Naive thymus-derived CD8-positive, alpha-beta T cell (primary cell): ENCODE data around the gene LALBA. TPM values are rescaled to one million over a fixed set of nuclear protein-coding genes. Genes with fewer than 3 reads are reported as not detected.
"Not testable (repeated sequence)": the region's sequence is repeated elsewhere in the genome, so short reads cannot be mapped to it uniquely, and the experiment has no call there.

ENCODE experiments used
- ATAC-seq, 2 donors: fragments of 150-1000 bp; cut with Tn5 transposase in 1 of 2; sonication (Bioruptor Pico), chemical (Tn5 transposase) in 1 of 2; 1 replicate in 1 of 2; 2 replicates in 1 of 2; pipeline ENCODE4 v1.10.0; 2021; ENCODE audit warnings: mild to moderate bottlenecking in 2 of 2, moderate library complexity in 2 of 2
- POLR2A ChIA-PET: fragments of 350-600 bp; sonication (Branson Sonifier 250); formaldehyde crosslinking; loops from one replicate; lab custom pipeline; 2021; ENCODE audit warnings: antibody characterized with exemption; lab: Charles Lee
- DNase-seq, 10 donors: peaks; one replicate each; pipeline versions ENCODE4 v3.0.0 to v3.0.0-alpha.2; 2020 to 2022
- H3K27ac Mint-ChIP-seq, 10 donors: one replicate each; pipeline ENCODE4 v1.8.0; 2020 to 2022; ENCODE audit warnings: mild to moderate bottlenecking in 10 of 10, mixed read lengths in 10 of 10, moderate library complexity in 4 of 10, inconsistent platforms in 1 of 10
- H3K27me3 Mint-ChIP-seq, 5 donors: one replicate each; pipeline ENCODE4 v1.8.0; 2021 to 2022; ENCODE audit warnings: mixed read lengths in 5 of 5
- H3K36me3 Mint-ChIP-seq, 3 donors: one replicate each; pipeline ENCODE4 v1.8.0; 2020 to 2022; ENCODE audit warnings: mixed read lengths in 3 of 3, mild to moderate bottlenecking in 2 of 3, inconsistent platforms in 1 of 3
- H3K4me1 Mint-ChIP-seq, 4 donors: one replicate each; pipeline ENCODE4 v1.8.0; 2021 to 2022; ENCODE audit warnings: mixed read lengths in 4 of 4
- H3K4me3 Mint-ChIP-seq, 10 donors: one replicate each; pipeline ENCODE4 v1.8.0; 2020 to 2022; ENCODE audit warnings: mild to moderate bottlenecking in 10 of 10, mixed read lengths in 10 of 10, moderate library complexity in 6 of 10, inconsistent platforms in 1 of 10
- H3K9me3 Mint-ChIP-seq, 9 donors: one replicate each; pipeline ENCODE4 v1.8.0; 2020 to 2022; ENCODE audit warnings: mixed read lengths in 9 of 9, mild to moderate bottlenecking in 3 of 9, inconsistent platforms in 1 of 9, moderate library complexity in 1 of 9
- polyA plus RNA-seq, 3 donors: library from polyadenylated mRNA; unstranded; fragments of 300-500 nt; fragmentation: Illumina TruSeq; gene quantifications; one replicate each; pipeline ENCODE4 v1.2.3, GENCODE V29; 2021
- total RNA-seq, 8 experiments: library from RNA in 2 of 8; stranded (reverse) in 2 of 8; gene quantifications; one replicate each; pipeline ENCODE4 v1.2.3 and lab custom pipeline; 2021 to 2026

Gene LALBA
- total and polyA plus RNA-seq, 5 experiments from 2014 or later = not detected

GRCh38 chr12:48520381-48520780, 49.5 kb downstream of the LALBA start:
- H3K27ac Mint-ChIP-seq, POLR2A ChIA-PET, DNase-seq, ATAC-seq, H3K4me3 Mint-ChIP-seq, H3K9me3 Mint-ChIP-seq, H3K36me3 Mint-ChIP-seq, H3K27me3 Mint-ChIP-seq, H3K4me1 Mint-ChIP-seq: not testable (repeated sequence)

Other genes with a start within 250 kb of the LALBA start
- 10 to 100 TPM; 36.8 to 40.8 TPM for gene ZNF641, start 219.1 kb downstream of the LALBA start, total RNA-seq
- 10 to 100 TPM; 10.4 to 15.8 (median 15.6) TPM for gene ZNF641, start 219.1 kb downstream of the LALBA start, polyA plus RNA-seq
- not detected for gene ANP32D, start 97.5 kb downstream of the LALBA start, total RNA-seq
- not detected for gene ANP32D, start 97.5 kb downstream of the LALBA start, polyA plus RNA-seq
- gene C12orf54, start 87.5 kb downstream of the LALBA start, total RNA-seq = not detected
- not detected for gene C12orf54, start 87.5 kb downstream of the LALBA start, polyA plus RNA-seq
- gene OR8S1, start 44.4 kb downstream of the LALBA start, total RNA-seq = not detected
- gene OR8S1, start 44.4 kb downstream of the LALBA start, polyA plus RNA-seq = not detected
- gene KANSL2, start 112.2 kb upstream of the LALBA start, total RNA-seq = 10 to 100 TPM; 83.3 to 92.4 TPM
- gene KANSL2, start 112.2 kb upstream of the LALBA start, polyA plus RNA-seq = 10 to 100 TPM; 21.0 to 30.2 (median 27.4) TPM
- gene CCNT1, start 146.7 kb upstream of the LALBA start, total RNA-seq = 10 to 100 TPM; 65.5 to 66.5 TPM
- 10 to 100 TPM; 12.9 to 22.6 (median 12.9) TPM for gene CCNT1, start 146.7 kb upstream of the LALBA start, polyA plus RNA-seq
- not detected for gene ADCY6, start 219.0 kb upstream of the LALBA start, total RNA-seq
- gene ADCY6, start 219.0 kb upstream of the LALBA start, polyA plus RNA-seq = not detected
- gene CACNB3, start 248.4 kb upstream of the LALBA start, total RNA-seq = 1 to 10 TPM; 3.2 to 3.3 TPM
- gene CACNB3, start 248.4 kb upstream of the LALBA start, polyA plus RNA-seq = under 1 TPM; 0.19 to 0.52 (median 0.19) TPM